Activated CD4-positive, CD25-positive, alpha-beta regulatory T cell treated with anti-CD3 and anti-CD28 coated beads, Interleukin-2, amount 50 U/mL, for 72 hours (primary cell): ENCODE results near the gene C10orf143.
"Not testable (repeated sequence)": the region's sequence is repeated elsewhere in the genome, so short reads cannot be mapped to it uniquely, and the experiment has no call there.

ENCODE experiments used
- DNase-seq: peaks from one replicate; pipeline ENCODE4 v3.0.0; 2021

C10orf143 gene

DNA sequence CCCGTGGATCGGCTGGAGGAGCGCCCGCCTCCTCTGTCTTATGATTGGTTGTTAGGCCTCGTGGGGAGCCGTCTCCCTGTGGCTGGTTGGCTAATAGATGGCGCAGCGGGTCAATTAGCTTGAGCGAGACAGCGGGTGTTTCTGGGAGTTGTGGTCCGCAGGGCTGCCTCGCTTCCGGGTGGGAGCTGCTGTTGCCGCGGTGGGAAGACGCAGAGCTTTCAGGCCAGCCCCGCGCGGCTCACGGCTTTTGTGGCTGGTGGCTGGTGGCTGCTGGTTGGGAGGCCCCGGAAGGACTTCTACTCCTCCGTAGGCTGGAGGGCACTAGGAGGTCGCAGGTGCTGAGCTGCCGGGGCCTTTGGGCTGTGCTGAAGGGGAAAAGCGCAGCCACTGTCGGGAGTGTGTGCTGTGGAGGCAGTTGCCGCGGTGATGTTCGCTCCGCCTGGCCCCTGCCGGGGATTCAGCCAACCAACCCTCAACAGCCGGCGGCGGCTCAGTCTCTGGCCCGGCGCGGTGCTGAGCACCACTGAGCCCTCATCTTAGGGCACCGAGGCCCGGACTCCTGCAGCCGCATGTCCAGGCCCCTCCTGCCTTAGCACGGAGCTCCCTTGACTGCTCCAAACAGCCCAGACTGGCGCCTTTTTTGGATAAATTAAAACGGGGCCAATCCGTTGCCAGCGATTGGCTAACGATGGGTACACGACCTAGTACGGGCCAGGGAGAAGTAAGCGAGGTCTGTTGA is 652 bp upstream of the C10orf143 start:
- DNase-seq: peak; percentile 86

DNA sequence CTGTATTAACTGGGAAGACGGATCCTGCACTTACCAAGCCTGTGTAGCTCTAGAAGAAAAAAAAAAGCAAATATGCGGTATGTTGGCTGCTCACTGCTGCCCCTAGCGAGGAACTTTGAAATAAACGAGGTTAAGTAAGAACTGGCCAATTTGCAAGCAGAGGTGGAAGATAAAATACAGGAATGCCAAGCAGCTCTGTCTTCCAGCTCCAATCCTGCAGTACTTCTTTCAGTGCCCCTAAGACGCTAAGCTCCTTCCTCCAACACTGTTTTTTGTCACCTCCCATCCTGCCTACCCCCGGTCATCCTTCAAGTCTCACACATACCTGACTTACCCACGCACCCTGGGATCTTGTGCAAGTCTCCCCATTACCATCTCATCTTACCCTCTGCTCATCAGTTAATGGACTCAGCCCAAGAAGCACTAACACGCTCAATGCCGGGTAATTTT is 809 bp downstream of the C10orf143 start:
- DNase-seq: peak; percentile 69

DNA sequence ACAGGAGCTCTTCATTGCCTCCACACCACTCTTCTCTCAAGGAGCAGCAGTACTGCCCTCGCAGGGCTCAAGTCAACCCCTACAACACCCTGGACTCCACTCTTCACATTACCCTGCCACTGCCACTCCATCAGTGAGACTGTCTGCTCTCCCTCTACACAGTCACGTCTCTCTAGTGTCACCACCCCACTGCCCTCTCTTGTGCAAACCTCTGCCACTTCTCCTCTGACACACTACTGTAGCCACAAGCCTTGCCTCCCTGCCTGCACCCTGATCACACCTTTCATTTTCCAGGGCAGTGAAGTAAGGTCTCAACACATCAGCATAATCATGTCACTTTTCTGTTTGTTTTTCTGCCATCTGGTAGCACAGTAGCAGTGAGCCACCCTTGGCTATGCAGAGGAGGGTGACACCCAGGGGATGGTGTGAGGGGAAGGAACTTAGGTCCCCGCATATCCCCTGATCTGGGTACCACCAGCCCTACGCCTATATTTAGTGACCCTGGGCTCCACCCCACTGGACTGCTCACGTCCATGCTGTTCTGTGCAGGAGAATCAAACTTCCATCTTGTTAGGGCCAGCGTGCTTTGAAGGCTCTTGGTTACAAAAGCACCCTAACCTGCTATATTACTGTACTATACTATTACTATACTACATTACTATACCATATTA is 1.6 kb downstream of the C10orf143 start:
- no peak for DNase-seq

DNA sequence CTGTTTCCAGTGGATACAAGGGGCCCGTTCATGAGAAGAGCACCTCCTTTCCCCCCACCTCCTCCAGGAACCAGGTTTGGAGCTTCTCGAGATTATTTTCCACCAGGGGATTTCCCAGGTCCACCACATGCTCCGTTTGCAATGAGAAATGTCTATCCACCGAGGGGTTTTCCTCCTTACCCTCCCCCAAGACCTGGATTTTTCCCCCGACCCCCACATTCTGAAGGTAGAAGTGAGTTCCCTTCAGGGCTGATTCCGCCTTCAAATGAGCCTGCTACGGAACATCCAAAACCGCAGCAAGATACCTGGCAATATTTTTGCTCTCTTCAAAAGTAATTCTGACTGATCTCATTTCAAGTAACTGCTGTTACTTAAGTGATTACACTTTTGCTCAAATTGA is 2.5 kb downstream of the C10orf143 start:
- not testable (repeated sequence) for DNase-seq

DNA sequence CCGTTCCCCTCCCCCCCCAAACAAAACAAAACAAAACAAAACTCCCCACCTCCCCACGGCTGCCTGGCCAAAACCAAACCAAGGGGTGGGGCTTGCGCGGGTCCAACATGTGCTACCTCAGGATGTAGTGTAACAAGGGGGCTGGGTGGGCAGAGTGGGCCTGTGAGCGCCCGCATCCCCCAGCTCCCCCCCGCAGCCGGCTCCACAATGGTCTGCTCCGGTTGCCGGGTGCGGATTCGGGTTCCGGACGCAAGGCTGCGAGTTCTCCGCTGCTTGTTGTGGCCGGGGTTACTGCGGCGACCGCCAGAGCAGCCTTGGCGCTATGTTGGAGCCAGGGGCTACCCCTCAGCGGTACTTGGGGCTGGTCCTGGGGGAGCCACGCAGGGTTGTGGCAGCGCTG is 4.9 kb downstream of the C10orf143 start:
- no peak for DNase-seq

DNA sequence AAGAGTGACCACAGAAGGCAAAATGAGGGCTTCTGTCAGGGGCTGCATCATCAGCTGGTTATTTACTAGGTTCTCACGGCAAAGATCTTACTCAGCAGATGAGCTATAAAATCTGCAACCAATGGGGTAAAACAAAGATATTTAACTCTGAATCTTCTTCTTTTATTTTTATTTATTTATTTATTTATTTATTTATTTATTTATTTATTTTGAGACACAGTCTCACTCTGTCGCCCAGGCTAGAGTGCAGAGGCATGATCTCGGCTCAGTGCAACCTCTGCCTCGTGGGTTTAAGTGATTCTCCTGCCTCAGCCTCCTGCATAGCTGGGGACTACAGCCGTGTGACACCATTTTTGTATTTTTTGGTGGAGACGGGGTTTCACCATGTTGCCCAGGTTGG is 11.3 kb downstream of the C10orf143 start:
- DNase-seq: no peak

DNA sequence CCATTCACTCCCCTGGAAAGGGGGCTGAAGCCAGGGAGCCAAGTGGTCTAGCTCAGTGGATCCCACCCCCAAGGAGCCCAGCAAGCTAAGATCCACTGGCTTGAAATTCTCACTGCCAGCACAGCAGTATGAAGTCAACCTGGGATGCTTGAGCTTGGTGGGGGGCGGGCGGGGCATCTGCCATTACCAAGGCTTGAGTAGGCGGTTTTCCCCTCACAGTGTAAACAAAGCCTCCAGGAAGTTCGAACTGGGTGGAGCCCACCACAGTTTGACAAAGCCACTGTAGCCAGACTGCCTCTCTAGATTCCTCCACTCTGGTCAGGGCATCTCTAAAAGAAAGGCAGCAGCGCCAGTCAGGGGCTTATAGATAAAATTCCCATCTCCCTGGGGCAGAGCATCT is 20.1 kb downstream of the C10orf143 start:
- DNase-seq: not testable (repeated sequence)

DNA sequence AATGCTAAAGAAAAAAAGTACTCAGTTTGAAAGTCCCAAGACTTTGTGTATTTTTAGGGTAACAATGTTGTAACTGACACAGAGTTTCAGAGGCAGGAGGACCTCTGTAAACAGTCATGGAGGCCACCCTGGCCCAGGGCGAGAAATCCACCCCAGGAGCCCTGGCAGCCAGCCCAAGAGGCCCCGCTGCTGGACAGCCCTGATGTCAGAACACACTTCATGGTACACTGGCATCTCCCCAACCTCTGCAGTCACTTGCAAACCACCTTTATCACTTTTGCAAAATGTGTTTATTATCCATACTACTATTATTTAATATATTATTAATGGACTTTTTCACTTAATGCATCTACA is 30.2 kb downstream of the C10orf143 start:
- no peak for DNase-seq

DNA sequence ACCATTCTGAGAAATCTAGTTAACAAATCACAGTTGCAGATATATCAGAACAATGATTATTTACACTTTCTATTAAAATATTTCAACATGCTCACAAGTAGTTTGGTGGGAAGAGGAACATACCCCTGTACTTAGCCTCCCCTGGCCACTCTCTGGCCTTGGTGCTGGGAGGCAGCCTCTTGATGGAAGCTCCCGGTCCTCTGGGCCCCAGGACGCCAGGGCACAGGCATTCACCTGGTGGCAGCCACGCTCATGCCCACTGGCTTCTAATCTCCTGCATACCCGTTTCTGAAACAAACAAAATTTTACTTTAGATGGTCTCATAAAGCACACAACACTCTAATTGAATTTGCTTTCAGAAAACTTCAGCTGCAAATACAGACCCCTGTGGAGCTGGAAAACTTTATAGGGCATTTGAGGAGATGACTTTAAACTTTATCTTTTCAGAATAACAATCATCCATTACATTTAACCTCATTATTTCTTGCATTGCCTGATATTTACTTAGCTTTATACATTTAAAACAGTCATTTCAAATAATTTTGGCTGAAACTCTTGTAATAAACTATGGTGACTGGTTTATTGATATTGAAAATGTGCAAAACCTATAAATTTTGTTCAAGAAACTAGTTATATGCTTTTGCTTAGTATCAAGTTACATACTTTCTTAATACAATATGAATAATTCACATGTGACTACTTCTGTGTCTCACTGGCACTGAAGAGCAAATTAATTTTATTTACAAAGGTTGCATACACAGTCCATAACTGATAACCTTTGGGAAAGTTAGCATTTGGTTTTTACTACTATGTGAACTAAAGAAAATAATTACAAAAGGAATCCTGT is 30.8 kb downstream of the C10orf143 start:
- DNase-seq: no peak

DNA sequence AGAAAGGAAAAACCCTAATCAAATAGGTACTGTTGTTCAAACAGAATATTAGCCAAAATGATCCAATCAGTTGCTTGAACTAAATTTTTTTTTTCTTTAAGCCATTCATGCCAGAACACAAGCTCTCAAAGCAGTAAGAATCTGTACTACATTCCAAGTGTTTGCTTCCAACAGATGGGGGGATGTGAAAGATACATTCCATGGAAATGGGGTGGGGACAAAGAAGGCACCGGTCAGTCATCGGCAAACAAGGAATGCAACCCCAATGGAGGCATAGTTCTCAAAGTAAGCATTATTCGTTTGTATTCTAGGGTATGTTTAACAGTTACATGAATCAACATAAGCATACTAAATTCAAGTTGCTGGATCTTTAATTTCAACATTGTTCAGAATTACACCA is 32.5 kb downstream of the C10orf143 start:
- no peak for DNase-seq

DNA sequence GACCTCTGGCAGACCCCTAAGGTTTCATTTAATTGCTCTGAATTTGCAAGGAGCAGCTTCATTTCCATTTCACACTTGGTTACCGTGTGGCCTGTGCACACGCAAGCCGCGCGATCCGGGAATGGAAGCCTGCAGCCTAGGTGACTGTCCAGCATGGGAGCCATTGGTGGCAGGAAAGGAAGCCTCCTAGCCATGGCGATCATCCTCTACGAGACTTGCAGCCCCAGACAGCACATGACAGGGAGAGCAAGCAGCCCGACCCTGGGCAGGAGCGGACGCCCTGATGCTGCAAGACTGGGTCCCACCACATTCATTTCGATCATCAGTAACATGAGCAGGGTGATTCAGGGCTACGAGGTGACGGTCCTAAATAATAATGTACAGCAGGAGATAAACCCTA is 33.9 kb downstream of the C10orf143 start:
- no peak for DNase-seq

DNA sequence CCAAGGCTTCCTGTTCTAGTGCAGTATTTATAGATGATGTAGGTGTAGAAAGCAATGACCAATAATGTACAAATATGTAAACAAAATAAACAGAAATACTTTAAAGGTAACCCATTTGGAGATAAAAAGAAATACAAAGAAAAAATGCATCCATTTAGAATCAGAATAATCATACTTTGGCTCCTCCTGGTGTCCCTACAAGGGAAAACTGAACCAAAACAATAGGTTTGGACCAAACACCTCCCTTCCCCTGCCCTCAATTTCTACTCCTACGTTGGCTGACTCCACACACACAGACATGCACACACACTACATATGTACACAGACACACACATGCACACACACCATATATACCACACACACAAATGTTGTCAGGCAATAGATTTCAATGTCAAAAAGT is 36.0 kb downstream of the C10orf143 start:
- DNase-seq: no peak

DNA sequence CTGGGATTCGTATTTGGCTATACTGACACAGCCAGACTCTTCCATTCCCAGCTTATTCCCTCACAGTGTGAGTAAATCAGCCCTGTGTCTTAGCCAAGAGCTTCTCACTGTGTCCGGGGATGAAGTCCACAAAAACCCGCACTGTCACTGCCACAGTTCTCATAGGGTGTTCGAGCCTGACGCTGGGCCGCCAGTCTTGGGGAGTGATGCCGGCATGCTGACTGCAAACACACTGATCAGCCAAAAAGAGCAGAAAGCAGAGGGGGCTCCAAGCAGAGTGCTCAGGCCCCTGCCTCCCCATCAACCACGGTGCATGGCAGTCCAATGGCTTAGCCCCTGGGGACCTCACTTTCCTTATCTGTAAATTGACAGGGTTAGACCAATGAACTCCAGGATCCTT is 36.7 kb downstream of the C10orf143 start:
- no peak for DNase-seq

DNA sequence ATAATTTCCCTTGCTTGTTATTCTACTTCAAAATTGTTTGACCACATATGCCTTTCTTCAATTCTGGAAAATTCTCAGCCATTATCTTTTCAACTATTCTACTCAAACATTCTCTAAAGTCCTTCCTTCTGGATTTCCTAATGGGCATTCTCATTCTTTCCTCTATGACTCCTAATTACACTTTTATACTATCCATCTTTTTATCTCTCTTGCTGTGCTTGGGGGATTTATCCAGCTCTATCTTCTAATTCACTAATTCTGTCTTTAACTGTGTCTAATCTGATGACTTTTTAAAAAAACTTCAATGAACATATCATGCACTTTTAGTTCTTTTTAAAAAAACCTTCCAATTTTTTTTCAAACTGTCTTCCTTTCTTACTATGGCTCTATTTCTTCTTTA is 38.4 kb downstream of the C10orf143 start:
- no peak for DNase-seq

DNA sequence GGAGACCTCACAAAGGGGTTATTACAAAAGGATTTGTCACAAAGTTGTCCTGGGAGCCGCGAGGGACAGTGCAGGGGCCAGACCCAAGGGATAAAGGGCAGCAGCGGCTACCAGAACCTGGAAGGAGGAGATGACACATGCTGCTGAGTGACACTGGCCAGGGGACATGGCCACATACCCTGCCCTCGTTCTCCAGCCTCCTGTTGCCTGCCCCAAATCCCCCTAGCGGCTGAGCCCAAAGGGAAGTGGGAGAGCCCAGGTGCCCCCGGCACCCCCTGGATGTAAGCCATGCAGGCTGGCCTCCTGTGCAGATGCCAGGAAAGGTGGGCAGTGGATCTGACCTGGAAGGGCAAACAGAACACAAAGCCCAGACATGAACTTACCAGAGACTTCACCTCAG is 42.7 kb downstream of the C10orf143 start:
- no peak for DNase-seq

DNA sequence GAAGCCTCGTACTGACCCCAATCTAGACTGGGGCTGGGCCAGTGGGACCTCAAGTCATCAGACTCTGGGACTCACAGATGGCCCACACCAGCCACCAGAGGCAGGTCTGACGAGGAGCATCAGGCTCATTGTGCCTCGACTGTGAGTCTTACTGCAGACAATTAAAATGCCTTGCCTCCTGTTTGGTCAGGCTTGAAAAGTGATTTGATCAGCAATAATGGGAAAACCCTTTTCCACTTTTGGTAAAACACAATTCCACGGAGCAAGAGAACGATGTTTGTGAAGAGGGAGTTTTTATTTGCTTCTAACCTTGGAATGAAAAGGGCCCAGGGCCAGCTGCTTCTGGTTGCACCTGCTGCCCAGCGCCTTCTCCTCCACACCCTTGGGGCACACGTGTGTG is 43.9 kb downstream of the C10orf143 start:
- no peak for DNase-seq

DNA sequence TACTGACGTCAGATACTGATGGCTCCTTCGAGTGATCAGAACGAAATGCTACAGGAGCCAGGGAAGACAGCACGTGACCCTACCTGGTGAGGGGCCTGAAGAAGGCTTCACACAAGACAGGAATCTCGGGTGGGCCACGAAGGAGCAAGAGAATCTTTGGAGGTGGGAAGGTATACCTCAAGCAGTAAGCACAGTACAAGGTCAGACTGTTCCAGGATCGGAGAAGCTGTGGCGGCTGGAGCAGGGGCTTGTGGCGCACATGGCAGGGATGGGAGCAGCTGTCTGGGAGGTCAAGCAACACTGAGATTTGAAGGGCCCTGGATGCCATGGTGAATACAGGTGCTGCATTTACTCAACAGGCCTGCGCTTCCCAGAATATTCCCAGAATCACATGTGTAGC is 45.4 kb downstream of the C10orf143 start:
- no peak for DNase-seq

DNA sequence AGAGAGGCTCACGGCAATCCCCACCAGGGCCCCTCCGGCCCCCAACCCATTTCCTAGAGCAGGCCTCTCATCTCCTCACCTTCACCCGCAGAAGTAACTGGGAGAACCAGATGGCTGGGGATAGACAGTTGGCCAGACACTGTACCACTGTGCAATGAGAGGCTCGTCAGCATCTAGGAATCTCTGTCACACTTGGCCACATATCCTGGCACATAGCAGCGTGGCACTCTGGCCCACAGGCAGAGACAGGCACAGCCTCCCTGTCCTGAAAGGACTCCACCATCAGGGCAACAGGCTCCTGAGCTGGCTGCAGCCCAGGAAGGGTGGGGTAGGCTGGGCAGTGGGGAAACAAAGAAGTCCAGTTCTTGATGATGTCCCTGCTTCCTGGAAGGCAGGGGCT is 45.8 kb downstream of the C10orf143 start:
- no peak for DNase-seq

DNA sequence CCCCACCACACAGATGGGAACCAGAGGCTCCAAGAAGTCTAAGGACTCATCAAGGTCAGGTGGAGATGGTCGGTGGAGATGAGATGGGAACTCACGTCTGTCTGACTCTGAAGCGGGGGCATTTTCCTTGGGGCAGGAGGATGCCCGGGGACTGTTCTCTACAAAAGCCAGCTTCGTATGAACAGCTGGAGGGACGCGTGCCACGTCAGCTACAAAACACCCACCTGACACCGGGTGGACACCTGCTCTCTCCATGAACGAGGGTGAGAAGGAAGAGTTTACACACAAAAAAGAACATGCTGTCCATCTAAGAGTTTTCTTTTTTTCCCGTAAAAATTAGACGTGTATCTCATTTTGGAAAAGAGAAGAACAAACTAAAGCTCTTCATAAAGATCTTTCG is 47.7 kb downstream of the C10orf143 start:
- DNase-seq: no peak

DNA sequence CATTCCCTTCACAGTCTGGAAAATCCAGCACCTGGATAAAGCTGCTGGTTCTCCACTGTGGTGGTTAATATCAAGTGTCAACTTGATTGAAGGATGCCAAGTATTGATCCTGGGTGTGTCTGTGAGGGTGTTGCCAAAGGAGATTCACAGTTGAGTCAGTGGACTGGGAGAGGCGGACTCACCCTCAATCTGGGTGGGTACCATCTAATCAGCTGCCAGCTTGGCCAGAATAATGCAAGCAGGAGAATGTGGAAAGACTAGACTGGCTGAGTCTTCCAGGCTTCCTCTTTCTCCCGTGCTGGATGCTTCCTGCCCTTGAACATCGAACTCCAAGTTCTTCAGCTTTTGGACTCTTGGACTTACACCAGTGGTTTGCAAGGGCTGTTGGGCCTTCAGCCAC is 48.4 kb downstream of the C10orf143 start:
- no peak for DNase-seq

DNA sequence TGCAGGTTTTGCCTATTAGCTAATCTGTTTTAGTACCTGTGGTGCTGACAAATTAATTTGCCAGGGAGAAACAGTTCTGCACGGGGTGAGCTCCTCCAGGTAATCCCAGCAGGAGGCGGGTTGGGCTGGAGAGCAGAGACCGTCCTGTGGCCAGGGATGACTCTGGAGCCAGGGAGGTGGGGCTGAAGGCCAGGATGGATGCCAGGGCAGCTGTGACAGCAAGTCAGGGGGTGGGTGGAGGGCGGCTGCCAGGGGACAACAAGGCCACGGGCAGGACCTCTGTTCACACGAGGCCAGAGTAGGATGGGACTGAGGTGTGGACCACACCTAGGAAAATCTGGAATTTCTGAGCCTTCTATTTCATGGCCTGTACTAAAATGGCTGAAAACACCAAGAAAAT is 48.9 kb downstream of the C10orf143 start:
- DNase-seq: no peak

DNA sequence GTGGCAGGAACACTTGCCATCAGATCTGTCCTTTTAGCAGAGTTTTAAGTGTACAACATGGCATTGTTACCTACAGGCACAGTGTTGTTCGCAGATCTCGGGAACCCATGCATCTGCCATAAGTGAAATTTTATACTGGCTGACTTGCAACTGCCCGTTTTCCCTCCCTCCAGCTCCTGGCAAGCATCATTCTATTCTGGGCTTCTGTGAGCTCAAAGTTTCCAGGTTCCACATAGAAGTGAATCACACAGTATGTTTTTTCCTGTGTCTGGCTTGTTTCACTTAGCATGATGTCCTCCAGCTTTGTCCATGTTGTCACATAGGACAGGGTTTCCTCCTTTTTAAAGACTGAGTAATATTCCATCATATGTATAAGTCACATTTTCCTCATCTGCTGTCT is 56.6 kb downstream of the C10orf143 start:
- DNase-seq: no peak

DNA sequence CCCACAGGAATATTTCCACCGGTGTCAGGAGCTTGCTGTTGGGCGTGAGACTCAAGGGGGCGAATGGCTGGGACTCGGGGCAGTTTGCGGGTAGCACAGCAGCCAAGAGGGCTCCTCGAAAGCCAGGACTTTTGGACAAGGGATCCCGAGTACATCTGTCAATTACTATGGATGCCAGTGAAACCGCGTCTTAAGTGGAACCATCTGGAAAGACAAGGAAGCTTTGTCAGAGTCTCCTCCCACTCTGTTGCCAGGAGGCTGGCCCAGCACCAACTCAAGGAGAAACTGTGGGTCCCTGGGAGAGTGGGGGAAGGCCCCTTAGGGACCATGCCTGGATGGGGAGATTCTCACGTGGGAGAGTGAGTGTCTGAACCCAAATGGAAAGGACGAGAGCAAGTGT is 57.1 kb downstream of the C10orf143 start:
- DNase-seq: no peak

DNA sequence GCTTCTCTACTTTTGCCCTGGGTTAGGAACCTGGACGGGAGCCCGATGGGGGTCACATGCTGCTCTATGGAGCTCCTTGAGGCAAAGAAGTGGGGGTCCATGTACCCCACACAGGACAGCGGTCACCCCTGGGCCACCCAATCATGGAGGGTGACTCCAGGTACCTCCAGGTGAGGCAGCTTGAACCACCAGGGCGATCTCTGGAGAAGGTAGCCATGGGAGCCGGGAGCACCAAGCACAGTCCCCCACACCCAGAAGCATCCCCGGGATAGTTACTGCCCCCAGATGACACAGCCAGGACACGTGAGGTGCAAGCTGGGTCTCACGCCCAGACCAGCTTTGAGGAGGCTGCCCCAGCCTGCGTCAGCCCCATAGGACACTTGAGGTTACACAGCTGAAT is 58.4 kb downstream of the C10orf143 start:
- DNase-seq: no peak
